A673 (cell line): Measurements from ENCODE around the gene TMSB4X. TPM values are rescaled to one million over a fixed set of nuclear protein-coding genes. Genes with fewer than 3 reads are reported as not detected.
A peak's percentile ranks its signal among the peaks of the same experiment; 100 is the strongest.

Source experiments
- BruUV-seq: library from RNA; stranded (reverse); fragments of 400-500 nt; replicated peaks from 2 replicates; lab custom pipeline; 2021; lab: Mats Ljungman, UMichigan
- CTCF ChIA-PET: fragments of 300-600 bp; sonication (Branson Sonifier 250); formaldehyde crosslinking; loops from one replicate; lab custom pipeline; 2022; ENCODE audit warnings: antibody characterized with exemption; lab: Charles Lee
- POLR2A ChIA-PET: fragments of 300-600 bp; sonication (Branson Sonifier 250); formaldehyde crosslinking; loops from one replicate; lab custom pipeline; 2022; ENCODE audit warnings: antibody characterized with exemption; ENCODE audit not compliant: low non-redundant PET; lab: Charles Lee
- DNase-seq: peaks from one replicate; pipeline ENCODE4 v3.0.0-alpha.2; 2015; ENCODE audit warnings: low spot score
- H3K27ac ChIP-seq: fragments of 200-600 bp; sonication (generic); 2 replicates; pipeline ENCODE4 v1.5.1; 2016; ENCODE audit warnings: mixed run types, low read depth, mild to moderate bottlenecking, mixed read lengths, antibody characterized with exemption, low read length; ENCODE audit not compliant: poor library complexity, severe bottlenecking
- H3K27me3 ChIP-seq: fragments of 200-600 bp; sonication (generic); replicated peaks from 2 replicates; pipeline ENCODE4 v1.6.1; 2017; ENCODE audit warnings: mixed run types, low read depth, mild to moderate bottlenecking, mixed read lengths, antibody characterized with exemption, low read length; ENCODE audit not compliant: insufficient read depth, poor library complexity
- H3K36me3 ChIP-seq: fragments of 200-600 bp; sonication (generic); 2 replicates; pipeline ENCODE4 v1.6.1; 2016; ENCODE audit warnings: mixed run types, mild to moderate bottlenecking, mixed read lengths, antibody characterized with exemption, low read length; ENCODE audit not compliant: insufficient read depth, poor library complexity, severe bottlenecking
- H3K4me1 ChIP-seq: fragments of 200-600 bp; sonication (generic); 2 replicates; pipeline ENCODE4 v1.6.1; 2017; ENCODE audit warnings: mixed run types, mild to moderate bottlenecking, mixed read lengths, antibody characterized with exemption, low read length; ENCODE audit not compliant: insufficient read depth, poor library complexity, severe bottlenecking
- H3K4me3 ChIP-seq: fragments of 200-600 bp; sonication (generic); 2 replicates; pipeline ENCODE4 v1.5.1; 2016; ENCODE audit warnings: low read depth, mixed run types, mild to moderate bottlenecking, mixed read lengths, low read length; ENCODE audit not compliant: poor library complexity, severe bottlenecking
- H3K9me3 ChIP-seq: fragments of 200-600 bp; sonication (generic); 2 replicates; pipeline ENCODE4 v1.6.1; 2016; ENCODE audit warnings: mixed run types, low read depth, mild to moderate bottlenecking, mixed read lengths, antibody characterized with exemption, low read length; ENCODE audit not compliant: poor library complexity, severe bottlenecking
- EZH2 ChIP-seq: fragments of 200-600 bp; sonication (generic); IDR thresholded peaks from 2 replicates; pipeline ENCODE4 v1.6.1; 2017; ENCODE audit warnings: borderline replicate concordance, low read depth, mild to moderate bottlenecking, mixed read lengths, antibody characterized with exemption, low read length; ENCODE audit not compliant: poor library complexity, severe bottlenecking
- intact Hi-C: fragments of 100-400 bp; cut with micrococcal nuclease; formaldehyde crosslinking; loops from one replicate; pipeline ENCODE4 v1.10.0; 2022; ENCODE audit not compliant: unreplicated experiment
- total RNA-seq: library from RNA; stranded (reverse); gene quantifications from 2 replicates; pipeline ENCODE4 v1.2.3, GENCODE V29; 2021
- TF ChIP-seq, protein P1 (sequence below): fragments of 300-800, 200-600 bp; sonication (generic); conservative IDR thresholded peaks from 2 replicates; pipeline ENCODE4 v1.5.1; 2017; ENCODE audit warnings: low read depth, mild to moderate bottlenecking, antibody characterized with exemption, low read length, moderate library complexity, mixed read lengths

TMSB4X gene
- total RNA-seq, 1 experiment from 2014 or later = 1,093 TPM

GRCh38 chrX:12973561-12974304, 1.2 kb upstream of the TMSB4X start:
- no peak overlapping the region for H3K4me3 ChIP-seq
- no peaks in the 10 kb centered on the region for H3K27me3 ChIP-seq
- ChIA-PET POLR2A (no interaction called here), CTCF (interaction anchor here (1.1 kb wide), 1 partner anchor 27 kb away, joined by 3 read pairs; no protein-coding TSS in a partner anchor)
- peaks cover 6% of the 10 kb centered on the region for H3K36me3 ChIP-seq
- H3K4me1 ChIP-seq = peaks cover 6% of the 10 kb centered on the region
- no TSS peak for BruUV-seq
- no peak for DNase-seq
- no peak overlapping the region for H3K27ac ChIP-seq
- TF ChIP-seq, protein P1, sequence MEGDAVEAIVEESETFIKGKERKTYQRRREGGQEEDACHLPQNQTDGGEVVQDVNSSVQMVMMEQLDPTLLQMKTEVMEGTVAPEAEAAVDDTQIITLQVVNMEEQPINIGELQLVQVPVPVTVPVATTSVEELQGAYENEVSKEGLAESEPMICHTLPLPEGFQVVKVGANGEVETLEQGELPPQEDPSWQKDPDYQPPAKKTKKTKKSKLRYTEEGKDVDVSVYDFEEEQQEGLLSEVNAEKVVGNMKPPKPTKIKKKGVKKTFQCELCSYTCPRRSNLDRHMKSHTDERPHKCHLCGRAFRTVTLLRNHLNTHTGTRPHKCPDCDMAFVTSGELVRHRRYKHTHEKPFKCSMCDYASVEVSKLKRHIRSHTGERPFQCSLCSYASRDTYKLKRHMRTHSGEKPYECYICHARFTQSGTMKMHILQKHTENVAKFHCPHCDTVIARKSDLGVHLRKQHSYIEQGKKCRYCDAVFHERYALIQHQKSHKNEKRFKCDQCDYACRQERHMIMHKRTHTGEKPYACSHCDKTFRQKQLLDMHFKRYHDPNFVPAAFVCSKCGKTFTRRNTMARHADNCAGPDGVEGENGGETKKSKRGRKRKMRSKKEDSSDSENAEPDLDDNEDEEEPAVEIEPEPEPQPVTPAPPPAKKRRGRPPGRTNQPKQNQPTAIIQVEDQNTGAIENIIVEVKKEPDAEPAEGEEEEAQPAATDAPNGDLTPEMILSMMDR = no peak
- TF ChIP-seq EZH2 = no peak
- no peaks in the 10 kb centered on the region for H3K9me3 ChIP-seq
- intact Hi-C loops = loop anchor here (10.0 kb wide), 2 partner anchors 251 to 671 kb away; no protein-coding TSS in a partner anchor

DNA sequence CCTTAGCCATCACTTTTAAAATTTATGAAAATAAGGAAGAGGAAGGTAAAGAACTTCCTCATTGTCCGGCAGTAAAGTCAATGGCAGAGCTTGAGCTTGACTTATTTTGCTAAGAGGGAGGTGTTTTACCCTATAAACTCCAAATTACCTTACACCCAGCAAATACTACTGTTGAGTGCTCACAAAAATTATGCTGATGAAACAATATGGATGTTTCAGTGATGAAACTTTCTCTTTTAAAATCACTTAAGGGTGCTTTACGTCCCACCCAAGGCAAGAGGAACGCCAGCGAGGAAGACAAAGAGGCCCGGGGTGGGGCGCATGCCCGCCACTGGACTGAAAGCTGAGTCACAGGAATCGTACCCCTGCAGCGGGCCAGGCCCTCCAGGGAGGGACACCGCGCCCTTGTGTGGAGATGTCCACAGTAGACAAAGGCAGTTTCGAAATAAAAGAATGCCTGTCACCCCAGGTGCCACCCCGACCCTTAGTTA, 560 bp upstream of the TMSB4X start:
- intact Hi-C loops = loop anchor here (10.0 kb wide), 2 partner anchors 250 to 670 kb away; no protein-coding TSS in a partner anchor

DNA sequence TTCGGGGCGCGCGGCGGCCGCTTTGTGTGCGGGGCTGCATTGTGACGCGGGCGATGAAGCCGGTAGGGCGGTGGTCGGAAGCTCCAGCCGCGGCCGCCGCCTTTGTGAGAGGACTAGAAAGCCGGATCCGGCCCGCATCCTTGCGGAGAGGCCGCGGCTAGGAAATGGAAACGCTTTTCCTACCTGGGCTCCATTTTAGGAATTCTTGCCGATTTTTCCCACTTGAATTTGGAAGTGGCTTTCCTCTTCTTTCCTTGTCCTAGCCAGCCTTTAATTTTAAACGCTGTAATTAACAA, 708 bp downstream of the TMSB4X start:
- peak overlapping the region; percentile 62 for H3K4me3 ChIP-seq
- H3K4me1 ChIP-seq = peaks cover 4% of the 10 kb centered on the region
- H3K36me3 ChIP-seq = peaks cover 6% of the 10 kb centered on the region
- TF ChIP-seq, protein P1 = no peak
- TF ChIP-seq EZH2 = no peak
- no peaks in the 10 kb centered on the region for H3K9me3 ChIP-seq
- POLR2A ChIA-PET = interaction anchor here (0.5 kb wide), 1 partner anchor 383 kb away, joined by 4 read pairs; no protein-coding TSS in a partner anchor
- BruUV-seq = no TSS peak
- DNase-seq = no peak
- CTCF ChIA-PET = no interaction called here
- peak overlapping the region; percentile 81 for H3K27ac ChIP-seq
- intact Hi-C loops = loop anchor here (1.0 to 10.0 kb wide), 3 partner anchors 25 to 669 kb away; no protein-coding TSS in a partner anchor
- no peaks in the 10 kb centered on the region for H3K27me3 ChIP-seq

More for the DNA sequence above, 560 bp upstream of the TMSB4X start:
- Histone ChIP-seq H3K36me3 (peaks cover 6% of the 10 kb centered on the region), H3K4me1 (peaks cover 6% of the 10 kb centered on the region), H3K9me3 (no peaks in the 10 kb centered on the region), H3K27ac (peak overlapping the region; percentile 60), H3K4me3 (peak overlapping the region; percentile 62), H3K27me3 (no peaks in the 10 kb centered on the region)
- peak; percentile 28 for DNase-seq
- BruUV-seq = no TSS peak
- ChIA-PET POLR2A (no interaction called here), CTCF (interaction anchor here (1.1 kb wide), 1 partner anchor 28 kb away, joined by 3 read pairs; no protein-coding TSS in a partner anchor)
- no peak for TF ChIP-seq EZH2
- TF ChIP-seq, protein P1 = no peak
